Measurements from ENCODE around the gene SATB2. TPM values are rescaled to one million over a fixed set of nuclear protein-coding genes. Genes with fewer than 3 reads are reported as not detected.

The SATB2 gene
- total and polyA plus RNA-seq, 3 experiments from 2014 or later, result 0.09 to 0.13 TPM; not detected in 1

GRCh38 chr2:199307461-199307860 is 150.3 kb downstream of the SATB2 start:
- no peak for DNase-seq
- Mint-ChIP-seq H3K27ac (no peak overlapping the region), H3K4me3 (no peak overlapping the region), H3K27me3 (no peaks in the 10 kb centered on the region), H3K4me1 (no peaks in the 10 kb centered on the region), H3K36me3 (no peaks in the 10 kb centered on the region), H3K9me3 (peaks cover 0 to 3% (median 0%) of the 10 kb centered on the region in 5 donors)
- no peaks in the 10 kb centered on the region for H3K36me3 ChIP-seq (ENCODE audit: insufficient read depth, low read length)
- H3K27ac ChIP-seq (ENCODE audit: low read depth, low read length), result no peak overlapping the region
- H3K9me3 ChIP-seq (ENCODE audit: low read length), result no peaks in the 10 kb centered on the region
- POLR2A ChIA-PET, result no interaction called here
- CTCF ChIA-PET, result no interaction called here
- no peaks in the 10 kb centered on the region for H3K4me1 ChIP-seq (ENCODE audit: insufficient read depth, low read length)
- H3K4me3 ChIP-seq (ENCODE audit: low read length), result no peak overlapping the region
- H3K27me3 ChIP-seq (ENCODE audit: insufficient read depth, low read length, poor library complexity, severe bottlenecking), result no peaks in the 10 kb centered on the region

- H3K4me1 Mint-ChIP-seq, result no peaks in the 10 kb centered on the region
- no peak for DNase-seq
- Histone ChIP-seq H3K36me3 (ENCODE audit: insufficient read depth, low read length) (no peaks in the 10 kb centered on the region), H3K4me3 (ENCODE audit: low read length) (no peak overlapping the region), H3K27me3 (ENCODE audit: insufficient read depth, low read length, poor library complexity, severe bottlenecking) (no peaks in the 10 kb centered on the region), H3K4me1 (ENCODE audit: insufficient read depth, low read length) (no peaks in the 10 kb centered on the region), H3K27ac (ENCODE audit: low read depth, low read length) (no peak overlapping the region), H3K9me3 (ENCODE audit: low read length) (no peaks in the 10 kb centered on the region)
- ChIA-PET CTCF (no interaction called here), POLR2A (no interaction called here)
- no peak overlapping the region for H3K4me3 Mint-ChIP-seq
- H3K27me3 Mint-ChIP-seq, result no peaks in the 10 kb centered on the region
- peaks cover 0 to 3% (median 0%) of the 10 kb centered on the region in 5 donors for H3K9me3 Mint-ChIP-seq
- no peak overlapping the region for H3K27ac Mint-ChIP-seq
- no peaks in the 10 kb centered on the region for H3K36me3 Mint-ChIP-seq
Measured at GRCh38 chr2:199306116-199306515, 151.6 kb downstream of the SATB2 start.

DNA sequence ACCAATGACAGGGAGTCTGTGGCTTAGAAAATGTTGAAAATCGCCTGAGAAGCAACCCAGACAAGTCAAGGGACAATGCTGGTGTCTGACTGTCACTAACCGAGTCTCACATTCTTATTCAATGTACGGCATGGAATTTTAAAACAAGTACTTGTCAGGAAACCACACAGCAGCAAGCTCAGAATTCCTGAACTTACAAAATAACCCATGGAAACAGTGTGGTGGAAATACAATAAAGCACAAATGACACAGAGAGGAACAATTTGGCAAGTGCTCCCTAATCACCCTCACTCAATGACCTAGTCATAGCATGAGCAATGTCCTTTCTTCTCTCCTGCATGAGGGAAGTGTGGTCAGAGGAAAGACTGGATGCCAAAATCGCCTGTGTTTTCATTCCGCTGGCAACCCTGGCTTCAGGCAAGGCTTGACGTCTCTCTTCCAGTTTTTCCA is 154.0 kb downstream of the SATB2 start:
- Histone ChIP-seq H3K9me3 (ENCODE audit: low read length) (no peaks in the 10 kb centered on the region), H3K27ac (ENCODE audit: low read depth, low read length) (no peak overlapping the region), H3K4me3 (ENCODE audit: low read length) (no peak overlapping the region), H3K27me3 (ENCODE audit: insufficient read depth, low read length, poor library complexity, severe bottlenecking) (no peaks in the 10 kb centered on the region), H3K36me3 (ENCODE audit: insufficient read depth, low read length) (no peaks in the 10 kb centered on the region), H3K4me1 (ENCODE audit: insufficient read depth, low read length) (no peaks in the 10 kb centered on the region)
- Mint-ChIP-seq H3K27ac (no peak overlapping the region), H3K4me3 (no peak overlapping the region), H3K9me3 (peaks cover 0 to 4% (median 0%) of the 10 kb centered on the region in 5 donors), H3K4me1 (no peaks in the 10 kb centered on the region), H3K27me3 (no peaks in the 10 kb centered on the region), H3K36me3 (no peaks in the 10 kb centered on the region)
- POLR2A ChIA-PET, result no interaction called here
- CTCF ChIA-PET, result no interaction called here
- DNase-seq, result no peak

- CTCF ChIA-PET, result no interaction called here
- Histone ChIP-seq H3K4me1 (ENCODE audit: insufficient read depth, low read length) (no peaks in the 10 kb centered on the region), H3K4me3 (ENCODE audit: low read length) (no peak overlapping the region), H3K27ac (ENCODE audit: low read depth, low read length) (no peak overlapping the region), H3K27me3 (ENCODE audit: insufficient read depth, low read length, poor library complexity, severe bottlenecking) (no peaks in the 10 kb centered on the region), H3K9me3 (ENCODE audit: low read length) (no peaks in the 10 kb centered on the region), H3K36me3 (ENCODE audit: insufficient read depth, low read length) (no peaks in the 10 kb centered on the region)
- no peaks in the 10 kb centered on the region for H3K36me3 Mint-ChIP-seq
- POLR2A ChIA-PET, result no interaction called here
- no peaks in the 10 kb centered on the region for H3K4me1 Mint-ChIP-seq
- H3K27ac Mint-ChIP-seq, result no peak overlapping the region
- H3K4me3 Mint-ChIP-seq, result no peak overlapping the region
- no peaks in the 10 kb centered on the region for H3K27me3 Mint-ChIP-seq
- DNase-seq, result no peak
- peaks cover 0 to 6% (median 0%) of the 10 kb centered on the region in 5 donors for H3K9me3 Mint-ChIP-seq
Measured at GRCh38 chr2:199302851-199303250, 154.9 kb downstream of the SATB2 start.

GRCh38 chr2:199288424-199288823 is 169.3 kb downstream of the SATB2 start:
- H3K4me3 ChIP-seq (ENCODE audit: low read length), result no peak overlapping the region
- no peak overlapping the region for H3K27ac Mint-ChIP-seq
- no peaks in the 10 kb centered on the region for H3K4me1 Mint-ChIP-seq
- no peak overlapping the region for H3K4me3 Mint-ChIP-seq
- H3K9me3 ChIP-seq (ENCODE audit: low read length), result no peaks in the 10 kb centered on the region
- peaks cover 0 to 9% (median 2%) of the 10 kb centered on the region in 5 donors for H3K9me3 Mint-ChIP-seq
- H3K4me1 ChIP-seq (ENCODE audit: insufficient read depth, low read length), result no peaks in the 10 kb centered on the region
- no peak overlapping the region for H3K27ac ChIP-seq (ENCODE audit: low read depth, low read length)
- CTCF ChIA-PET, result no interaction called here
- H3K27me3 ChIP-seq (ENCODE audit: insufficient read depth, low read length, poor library complexity, severe bottlenecking), result no peaks in the 10 kb centered on the region
- no peak for DNase-seq
- no peaks in the 10 kb centered on the region for H3K27me3 Mint-ChIP-seq
- H3K36me3 Mint-ChIP-seq, result no peaks in the 10 kb centered on the region
- no peaks in the 10 kb centered on the region for H3K36me3 ChIP-seq (ENCODE audit: insufficient read depth, low read length)
- POLR2A ChIA-PET, result no interaction called here

DNA sequence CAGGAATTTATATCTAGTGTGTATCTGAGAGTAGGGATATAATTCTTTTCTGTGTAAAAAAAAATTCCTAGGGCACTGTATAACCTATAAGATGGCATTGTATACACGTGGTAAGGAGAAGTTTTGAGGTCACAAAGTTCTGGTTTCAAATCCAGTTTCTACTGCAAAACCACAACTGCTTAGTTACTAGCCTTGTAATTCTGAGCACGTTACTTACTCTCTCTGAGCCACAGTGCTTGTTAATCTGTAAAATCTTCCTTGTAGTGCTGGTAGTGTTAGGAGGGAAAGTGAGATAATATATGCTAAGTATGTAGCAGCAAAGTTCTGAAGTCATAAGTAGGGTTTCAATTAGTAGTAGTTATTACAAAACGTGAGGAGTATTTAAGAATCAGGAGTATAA is 175.4 kb downstream of the SATB2 start:
- ChIA-PET POLR2A (no interaction called here), CTCF (no interaction called here)
- Histone ChIP-seq H3K4me3 (ENCODE audit: low read length) (no peak overlapping the region), H3K36me3 (ENCODE audit: insufficient read depth, low read length) (no peaks in the 10 kb centered on the region), H3K27ac (ENCODE audit: low read depth, low read length) (no peak overlapping the region), H3K27me3 (ENCODE audit: insufficient read depth, low read length, poor library complexity, severe bottlenecking) (no peaks in the 10 kb centered on the region), H3K4me1 (ENCODE audit: insufficient read depth, low read length) (no peaks in the 10 kb centered on the region), H3K9me3 (ENCODE audit: low read length) (no peaks in the 10 kb centered on the region)
- Mint-ChIP-seq H3K27ac (no peak overlapping the region), H3K9me3 (peaks cover 2 to 9% (median 4%) of the 10 kb centered on the region in 5 donors), H3K4me1 (no peaks in the 10 kb centered on the region), H3K4me3 (no peak overlapping the region), H3K36me3 (no peaks in the 10 kb centered on the region), H3K27me3 (no peaks in the 10 kb centered on the region)
- DNase-seq, result no peak

- H3K9me3 Mint-ChIP-seq, result peaks cover 0 to 7% (median 0%) of the 10 kb centered on the region in 5 donors
- Histone ChIP-seq H3K27ac (ENCODE audit: low read depth, low read length) (no peak overlapping the region), H3K4me1 (ENCODE audit: insufficient read depth, low read length) (no peaks in the 10 kb centered on the region), H3K27me3 (ENCODE audit: insufficient read depth, low read length, poor library complexity, severe bottlenecking) (no peaks in the 10 kb centered on the region), H3K9me3 (ENCODE audit: low read length) (no peaks in the 10 kb centered on the region), H3K36me3 (ENCODE audit: insufficient read depth, low read length) (no peaks in the 10 kb centered on the region), H3K4me3 (ENCODE audit: low read length) (no peak overlapping the region)
- H3K4me3 Mint-ChIP-seq, result no peak overlapping the region
- DNase-seq, result no peak
- H3K4me1 Mint-ChIP-seq, result no peaks in the 10 kb centered on the region
- CTCF ChIA-PET, result no interaction called here
- H3K27me3 Mint-ChIP-seq, result no peaks in the 10 kb centered on the region
- H3K27ac Mint-ChIP-seq, result no peak overlapping the region
- H3K36me3 Mint-ChIP-seq, result no peaks in the 10 kb centered on the region
- POLR2A ChIA-PET, result no interaction called here
Measured at GRCh38 chr2:199279146-199279545, 178.6 kb downstream of the SATB2 start.

- Mint-ChIP-seq H3K4me1 (no peaks in the 10 kb centered on the region), H3K36me3 (no peaks in the 10 kb centered on the region), H3K4me3 (no peak overlapping the region), H3K27ac (no peak overlapping the region), H3K9me3 (peaks cover 0 to 7% (median 0%) of the 10 kb centered on the region in 5 donors), H3K27me3 (no peaks in the 10 kb centered on the region)
- Histone ChIP-seq H3K9me3 (ENCODE audit: low read length) (no peaks in the 10 kb centered on the region), H3K27ac (ENCODE audit: low read depth, low read length) (no peak overlapping the region), H3K36me3 (ENCODE audit: insufficient read depth, low read length) (no peaks in the 10 kb centered on the region), H3K4me1 (ENCODE audit: insufficient read depth, low read length) (no peaks in the 10 kb centered on the region), H3K4me3 (ENCODE audit: low read length) (no peak overlapping the region), H3K27me3 (ENCODE audit: insufficient read depth, low read length, poor library complexity, severe bottlenecking) (no peaks in the 10 kb centered on the region)
- no peak for DNase-seq
- CTCF ChIA-PET, result no interaction called here
- POLR2A ChIA-PET, result no interaction called here
Measured at GRCh38 chr2:199278099-199278498, 179.6 kb downstream of the SATB2 start.

DNA sequence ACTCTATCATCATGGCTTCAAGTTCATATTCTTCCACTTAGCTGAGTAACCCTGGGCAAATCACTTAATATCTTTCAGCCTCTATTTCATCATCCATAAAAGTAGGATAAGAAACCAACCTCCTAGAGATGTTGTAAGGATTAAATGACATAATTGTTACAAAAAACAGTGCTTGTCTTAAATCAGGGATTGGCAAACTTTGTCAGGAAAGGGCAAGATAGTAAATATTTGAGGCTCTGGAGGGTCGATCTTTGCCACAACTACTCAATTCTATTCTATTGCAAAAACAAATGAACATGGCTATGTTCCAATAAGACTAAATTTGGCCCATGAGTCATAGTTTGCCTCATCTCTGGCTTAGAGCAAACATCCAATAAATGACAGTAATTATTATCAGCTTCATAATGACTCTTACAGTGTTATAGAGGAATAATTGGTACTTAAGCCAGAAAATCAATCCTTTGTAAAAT is 184.7 kb downstream of the SATB2 start:
- Mint-ChIP-seq H3K9me3 (no peaks in the 10 kb centered on the region), H3K4me1 (no peaks in the 10 kb centered on the region), H3K27me3 (no peaks in the 10 kb centered on the region), H3K36me3 (no peaks in the 10 kb centered on the region), H3K27ac (no peak overlapping the region), H3K4me3 (no peak overlapping the region)
- Histone ChIP-seq H3K27me3 (ENCODE audit: insufficient read depth, low read length, poor library complexity, severe bottlenecking) (no peaks in the 10 kb centered on the region), H3K4me1 (ENCODE audit: insufficient read depth, low read length) (no peaks in the 10 kb centered on the region), H3K36me3 (ENCODE audit: insufficient read depth, low read length) (no peaks in the 10 kb centered on the region), H3K27ac (ENCODE audit: low read depth, low read length) (no peak overlapping the region), H3K9me3 (ENCODE audit: low read length) (no peaks in the 10 kb centered on the region), H3K4me3 (ENCODE audit: low read length) (no peak overlapping the region)
- no peak for DNase-seq
- POLR2A ChIA-PET, result no interaction called here
- CTCF ChIA-PET, result no interaction called here

Data from CD8-positive, alpha-beta memory T cell (primary cell).